ENCODE data around the gene GFOD1.

GRCh38 chr6:13357551-13358075 lies 129.8 kb downstream of the GFOD1 start:
- TF ChIP-seq CTCF (IDR thresholded peaks at IDR 0.05), result no peak
- TF ChIP-seq, protein P1, sequence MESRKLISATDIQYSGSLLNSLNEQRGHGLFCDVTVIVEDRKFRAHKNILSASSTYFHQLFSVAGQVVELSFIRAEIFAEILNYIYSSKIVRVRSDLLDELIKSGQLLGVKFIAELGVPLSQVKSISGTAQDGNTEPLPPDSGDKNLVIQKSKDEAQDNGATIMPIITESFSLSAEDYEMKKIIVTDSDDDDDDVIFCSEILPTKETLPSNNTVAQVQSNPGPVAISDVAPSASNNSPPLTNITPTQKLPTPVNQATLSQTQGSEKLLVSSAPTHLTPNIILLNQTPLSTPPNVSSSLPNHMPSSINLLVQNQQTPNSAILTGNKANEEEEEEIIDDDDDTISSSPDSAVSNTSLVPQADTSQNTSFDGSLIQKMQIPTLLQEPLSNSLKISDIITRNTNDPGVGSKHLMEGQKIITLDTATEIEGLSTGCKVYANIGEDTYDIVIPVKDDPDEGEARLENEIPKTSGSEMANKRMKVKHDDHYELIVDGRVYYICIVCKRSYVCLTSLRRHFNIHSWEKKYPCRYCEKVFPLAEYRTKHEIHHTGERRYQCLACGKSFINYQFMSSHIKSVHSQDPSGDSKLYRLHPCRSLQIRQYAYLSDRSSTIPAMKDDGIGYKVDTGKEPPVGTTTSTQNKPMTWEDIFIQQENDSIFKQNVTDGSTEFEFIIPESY (IDR thresholded peaks at IDR 0.05; ENCODE audit: borderline replicate concordance, low read depth), result no peak
- no peak for TF ChIP-seq RFX5 (IDR thresholded peaks at IDR 0.05; ENCODE audit: low read length)
- no peak for TF ChIP-seq TAF1 (IDR thresholded peaks at IDR 0.05; ENCODE audit: borderline replicate concordance, low read depth, low read length)
- TF ChIP-seq MXI1 (IDR thresholded peaks at IDR 0.05; ENCODE audit: low read depth, low read length), result no peak
- TF ChIP-seq FOXM1 (IDR thresholded peaks at IDR 0.05; ENCODE audit: low read depth), result no peak
- no peak for TF ChIP-seq ELF1 (IDR thresholded peaks at IDR 0.05)
- TF ChIP-seq USF2 (IDR thresholded peaks at IDR 0.05; ENCODE audit: borderline replicate concordance, low read depth, low read length), result no peak
- TF ChIP-seq GABPA (IDR thresholded peaks at IDR 0.05; ENCODE audit: low read depth), result no peak
- TF ChIP-seq TEAD4 (IDR thresholded peaks at IDR 0.05; ENCODE audit: borderline replicate concordance, insufficient read depth), result no peak
- TF ChIP-seq FOSL2 (IDR thresholded peaks at IDR 0.05; ENCODE audit: borderline replicate concordance, low read depth), result no peak
